ENCODE results near the gene SIGLEC7.

SIGLEC7 gene

DNA sequence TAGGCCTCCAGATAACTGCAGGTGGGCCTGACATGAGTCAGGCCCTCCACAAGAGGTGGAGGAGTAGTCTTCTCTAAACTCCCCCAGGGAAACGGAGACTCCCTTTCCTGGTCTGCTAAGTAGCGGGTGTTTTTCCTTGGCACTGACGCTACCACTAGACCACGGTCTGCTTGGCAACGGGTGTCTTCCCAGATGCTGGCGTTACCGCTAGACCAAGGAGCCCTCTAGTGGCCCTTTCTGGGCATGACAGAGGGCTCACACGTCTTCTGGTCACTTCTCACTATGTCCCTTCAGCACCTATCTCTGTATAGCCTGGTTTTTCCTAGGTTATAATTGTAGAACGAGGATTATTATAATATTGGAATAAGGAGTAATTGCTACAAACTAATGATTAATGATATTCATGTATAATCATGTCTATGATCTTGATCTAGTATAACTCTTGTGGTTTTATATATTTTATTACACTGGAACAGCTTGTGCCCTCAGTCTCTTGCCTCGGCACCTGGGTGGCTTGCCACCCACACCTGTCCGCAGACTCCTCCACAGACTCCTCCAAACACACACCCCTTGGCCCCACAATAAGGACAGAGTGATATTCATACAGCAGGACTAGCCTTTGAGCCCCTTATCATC, 27.3 kb downstream of the SIGLEC7 start:
- peak; percentile 49 for DNase-seq

DNA sequence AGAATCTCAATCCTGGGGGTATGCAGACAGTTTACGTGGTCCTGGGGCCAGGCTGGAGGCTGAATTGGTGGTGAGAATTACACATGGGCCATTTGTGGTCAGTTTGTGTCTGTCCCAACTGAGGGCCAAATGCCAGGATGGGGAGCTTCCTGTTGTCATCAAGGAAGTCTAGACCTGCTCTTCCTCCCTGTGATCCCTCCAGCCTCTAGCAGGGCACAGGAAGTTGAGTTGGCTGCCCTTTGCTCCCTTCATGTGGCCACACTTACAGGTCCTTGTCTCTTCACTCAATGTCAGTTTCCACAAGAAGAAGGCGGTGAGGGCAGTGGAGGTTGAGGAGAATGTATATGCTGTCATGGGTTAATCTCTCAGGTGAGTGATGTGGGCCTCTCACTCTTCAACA, 30.1 kb downstream of the SIGLEC7 start:
- DNase-seq: no peak

DNA sequence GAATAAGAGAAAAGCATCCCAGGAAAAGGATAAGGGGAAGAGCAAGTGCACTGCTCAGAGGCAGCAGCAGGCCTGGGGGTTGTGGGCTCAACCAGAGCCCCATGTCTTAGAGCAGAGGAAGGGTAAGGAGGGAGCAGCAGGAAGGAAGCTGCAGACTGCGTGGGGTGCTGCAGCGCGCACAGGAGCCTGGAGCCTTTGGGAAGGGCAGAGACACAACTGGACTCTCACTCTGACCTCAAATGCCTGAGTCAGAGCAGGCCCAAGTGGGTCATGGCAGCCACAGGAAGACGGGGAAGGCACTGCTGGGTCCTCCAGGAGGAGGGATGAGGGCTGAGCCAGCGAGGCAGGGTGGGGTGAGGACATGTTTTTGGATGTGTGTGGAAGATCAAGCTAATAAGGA, 31.6 kb downstream of the SIGLEC7 start:
- no peak for DNase-seq

DNA sequence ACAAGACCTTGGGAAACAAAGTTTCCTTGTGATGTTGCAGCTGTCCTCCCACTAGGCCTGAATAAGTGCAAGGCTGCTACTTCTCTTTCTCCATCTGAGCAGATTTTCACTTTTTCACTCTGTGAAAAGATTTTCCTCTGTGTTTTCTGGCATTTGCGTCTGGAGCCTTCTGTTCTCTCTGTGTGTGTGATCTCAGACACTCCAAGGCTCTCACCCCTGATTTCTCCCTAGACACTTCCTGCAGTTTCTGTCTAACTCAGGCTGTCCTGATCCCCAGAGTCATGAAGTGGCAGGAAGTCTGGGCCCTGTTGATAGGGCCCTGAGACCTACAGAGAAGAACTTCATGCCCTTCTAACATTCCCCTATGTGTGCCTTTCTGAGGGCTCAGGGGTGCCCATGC, 37.2 kb downstream of the SIGLEC7 start:
- no peak for DNase-seq

DNA sequence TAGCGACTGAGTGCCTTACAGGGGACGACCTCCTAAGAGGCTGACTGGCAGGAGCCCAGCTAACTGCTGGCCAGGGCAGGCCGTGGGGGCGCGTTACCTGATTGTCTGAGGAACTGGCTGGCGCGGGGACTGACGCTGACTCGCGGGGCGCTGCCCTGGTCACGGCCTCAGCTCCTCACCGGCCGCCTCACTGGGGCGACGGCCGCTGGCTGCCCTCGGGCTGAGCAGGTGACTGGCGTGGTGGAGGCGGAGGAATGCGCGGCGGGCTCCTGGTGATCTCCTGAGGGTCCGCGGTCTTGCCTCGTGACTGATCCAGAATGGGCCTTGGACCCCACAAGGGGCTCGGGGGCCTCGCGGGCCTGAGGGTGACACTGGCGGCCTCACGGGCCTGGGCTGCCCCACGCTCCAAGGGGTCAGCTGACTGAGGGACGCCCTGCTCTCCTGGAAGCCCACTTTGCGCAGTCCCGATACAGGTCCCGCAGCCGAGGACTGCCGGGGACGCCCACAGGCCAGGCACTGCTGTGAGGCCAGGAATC, 39.3 kb downstream of the SIGLEC7 start:
- no peak for DNase-seq

DNA sequence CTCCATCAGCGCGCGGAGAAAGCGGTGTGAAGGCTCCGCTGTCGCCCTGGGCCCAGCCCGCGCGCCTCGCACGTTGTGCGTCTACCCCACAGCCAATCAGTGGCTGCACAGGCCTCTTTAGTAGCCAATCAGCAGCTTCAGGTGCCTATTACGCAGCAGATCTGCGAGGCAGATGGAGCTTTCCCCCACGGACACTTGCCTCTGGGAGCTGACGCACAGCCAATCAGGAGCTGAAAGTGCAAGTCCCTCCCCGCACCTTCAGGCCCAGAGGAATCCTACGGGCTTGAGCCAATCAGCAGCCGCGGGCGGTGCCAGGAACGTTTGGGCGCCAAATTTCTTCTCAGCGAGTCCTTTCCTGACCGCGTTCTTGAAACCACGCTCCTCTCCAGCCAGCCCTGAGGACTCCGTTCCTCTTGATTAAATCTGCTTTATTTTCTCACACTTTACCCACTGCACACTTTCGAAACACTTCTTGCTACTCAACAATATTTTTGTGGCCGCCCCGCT, 39.9 kb downstream of the SIGLEC7 start:
- DNase-seq: no peak

DNA sequence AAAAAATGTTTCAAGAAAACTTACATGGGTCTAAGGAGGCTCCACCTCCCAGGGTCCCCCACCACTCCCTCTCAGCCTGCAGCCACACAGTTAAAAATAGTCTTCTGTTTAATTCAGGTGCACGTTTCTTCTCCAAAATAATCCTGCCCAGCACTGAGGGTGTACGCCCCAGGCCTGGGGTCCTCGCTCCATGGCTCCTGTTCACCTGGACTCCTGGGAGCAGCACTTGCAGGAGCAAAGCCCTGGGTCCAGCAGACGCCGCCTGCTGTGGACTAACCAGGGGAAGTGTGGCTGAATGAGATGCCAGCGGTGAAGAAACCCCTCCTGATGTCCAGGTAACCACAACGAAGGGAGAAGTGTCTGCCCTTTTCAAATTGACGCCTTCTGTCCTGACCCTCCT, 41.5 kb downstream of the SIGLEC7 start:
- no peak for DNase-seq

DNA sequence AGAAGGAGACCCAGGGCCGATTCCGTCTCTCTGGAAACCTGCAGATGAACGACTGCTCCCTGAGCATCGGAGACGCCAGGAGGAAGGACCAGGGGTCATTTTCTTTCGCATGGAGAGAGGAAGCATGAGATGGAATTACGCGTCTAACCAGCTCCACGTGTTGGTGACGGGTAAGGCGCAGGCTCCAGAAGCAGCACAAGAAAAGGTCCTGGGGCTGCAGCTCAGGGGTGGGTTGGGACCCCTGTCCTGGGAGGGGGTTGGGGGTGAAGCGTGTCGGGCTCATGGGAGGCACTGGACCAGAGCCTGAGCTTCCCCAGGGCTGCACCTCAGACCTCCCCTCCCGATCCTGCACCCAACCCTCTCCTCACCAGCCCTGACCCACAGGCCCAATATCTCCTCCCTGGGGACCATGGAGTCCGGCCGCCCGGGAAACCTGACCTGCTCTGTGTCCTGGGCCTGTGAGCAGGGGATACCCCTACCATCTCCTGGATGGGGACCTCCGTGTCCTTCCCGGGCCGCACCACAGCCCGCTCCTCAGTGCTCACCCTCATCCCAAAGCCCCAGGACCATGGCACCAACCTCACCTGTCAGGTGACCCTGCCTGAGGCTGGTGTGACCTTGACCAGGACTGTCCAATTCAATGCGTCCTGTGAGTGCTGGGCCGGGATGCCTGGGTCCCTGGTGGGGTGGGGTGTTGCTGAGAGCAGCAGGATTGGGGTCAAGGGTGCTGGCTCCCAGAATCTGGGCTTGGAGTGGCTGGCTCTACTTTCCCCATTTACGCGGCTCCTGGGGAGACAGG, 43.2 kb downstream of the SIGLEC7 start:
- no peak for DNase-seq

DNA sequence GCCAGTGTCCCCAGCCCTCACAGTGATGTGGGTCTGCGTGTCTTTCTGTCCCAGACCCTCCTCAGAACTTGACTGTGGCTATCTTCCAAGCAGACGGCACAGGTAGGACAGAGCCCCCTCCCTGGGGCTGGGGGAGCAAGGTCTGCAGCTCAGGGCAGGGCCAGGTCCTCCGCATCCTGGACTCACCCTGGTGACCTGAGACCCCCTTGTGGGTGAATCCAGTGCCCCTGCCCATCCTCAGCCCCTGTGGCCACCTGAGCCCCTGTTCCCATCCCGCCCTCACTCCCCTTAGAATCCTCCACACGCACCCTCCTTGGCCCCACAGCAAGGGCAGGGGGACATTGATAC, 43.7 kb downstream of the SIGLEC7 start:
- DNase-seq: no peak

DNA sequence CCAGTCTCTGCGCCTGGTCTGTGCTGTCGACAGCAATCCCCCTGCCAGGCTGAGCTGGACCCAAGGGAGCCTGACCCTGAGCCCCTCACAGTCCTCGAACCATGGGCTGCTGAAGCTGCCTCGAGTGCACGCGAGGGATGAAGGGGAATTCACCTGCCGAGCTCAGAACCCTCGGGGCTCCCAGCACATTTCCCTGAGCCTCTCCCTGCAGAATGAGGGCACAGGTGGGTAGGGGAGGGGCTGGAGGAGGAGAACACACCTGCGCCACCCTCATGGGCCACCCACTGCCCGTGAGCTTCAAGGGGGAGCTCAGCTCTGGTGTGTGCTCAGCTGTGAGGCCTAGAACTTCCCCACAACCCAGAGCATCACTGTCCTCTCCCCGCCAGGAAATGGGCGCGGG, 44.2 kb downstream of the SIGLEC7 start:
- DNase-seq: no peak

DNA sequence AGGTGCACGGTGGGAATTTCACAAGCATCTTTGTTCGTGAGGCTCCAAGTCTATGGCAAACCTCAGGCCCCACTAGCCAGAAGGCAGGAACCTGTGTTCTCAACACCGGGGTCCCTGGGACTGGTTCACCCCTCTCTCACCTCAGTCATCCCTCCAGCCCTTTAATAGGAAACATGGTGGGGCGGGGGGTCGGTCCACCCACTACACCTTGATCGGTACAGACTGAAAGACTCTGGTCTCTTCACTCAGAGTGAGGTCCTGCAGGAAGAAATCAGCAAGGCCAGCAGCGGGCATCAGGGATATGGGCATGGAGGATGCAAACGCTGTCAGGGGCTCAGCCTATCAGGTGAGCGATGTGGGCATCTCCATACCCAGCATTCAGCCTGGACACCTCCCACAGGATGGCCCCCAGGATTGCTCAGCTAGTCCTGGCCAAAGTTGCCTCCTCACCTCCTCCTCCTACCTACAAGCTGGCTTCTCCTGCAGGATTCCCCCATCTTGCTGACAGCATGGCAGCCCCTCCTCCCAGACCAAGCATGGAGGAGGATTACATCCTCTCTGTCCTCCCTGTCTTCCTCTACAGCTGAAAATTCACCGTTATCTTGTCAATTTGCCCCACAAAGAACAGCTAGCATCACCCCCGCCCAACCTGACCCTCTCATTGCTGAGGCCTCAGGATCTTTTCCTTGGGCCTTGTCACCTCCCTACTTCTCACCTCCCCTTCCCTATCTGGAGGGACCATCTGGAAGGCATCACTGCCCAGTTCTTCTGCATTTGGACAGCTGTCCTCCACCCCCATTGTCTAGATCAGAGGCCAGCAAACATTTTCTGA, 45.5 kb downstream of the SIGLEC7 start:
- DNase-seq: no peak

DNA sequence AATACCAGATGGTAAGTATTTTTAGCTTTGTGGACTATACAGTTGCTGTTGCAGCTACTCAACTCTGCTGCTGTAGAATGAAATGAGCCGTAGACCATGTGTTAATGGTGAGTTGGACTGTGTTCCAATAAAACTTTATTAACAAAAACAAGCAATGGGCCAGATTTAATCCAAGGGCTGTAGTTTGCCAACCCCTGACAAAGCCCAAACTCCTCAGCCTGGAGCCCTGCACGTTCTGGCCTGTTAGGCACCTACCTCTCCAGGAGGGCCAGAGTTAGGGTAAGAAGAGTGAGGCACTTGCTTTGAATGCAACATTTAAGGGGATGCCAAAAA, 46.1 kb downstream of the SIGLEC7 start:
- DNase-seq: no peak

DNA sequence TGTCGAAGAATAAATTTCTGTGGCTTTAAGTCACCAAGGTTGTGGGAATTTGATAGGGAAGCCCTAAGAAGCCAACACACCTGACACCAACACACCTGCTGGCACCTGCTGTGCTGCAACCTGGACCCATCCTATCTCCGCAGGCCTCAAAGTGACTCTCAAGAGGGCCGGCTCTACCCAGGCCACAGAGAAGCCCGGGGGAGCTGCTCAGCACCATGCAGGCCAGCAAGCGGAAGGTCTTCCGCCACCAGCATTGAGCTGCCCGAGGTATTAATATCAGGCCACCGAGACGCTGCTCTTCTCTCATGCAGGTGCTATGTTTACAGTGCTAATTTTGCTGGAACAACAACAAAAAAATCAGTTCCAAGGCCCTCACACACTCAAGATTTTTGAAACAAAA, 50.6 kb downstream of the SIGLEC7 start:
- no peak for DNase-seq

DNA sequence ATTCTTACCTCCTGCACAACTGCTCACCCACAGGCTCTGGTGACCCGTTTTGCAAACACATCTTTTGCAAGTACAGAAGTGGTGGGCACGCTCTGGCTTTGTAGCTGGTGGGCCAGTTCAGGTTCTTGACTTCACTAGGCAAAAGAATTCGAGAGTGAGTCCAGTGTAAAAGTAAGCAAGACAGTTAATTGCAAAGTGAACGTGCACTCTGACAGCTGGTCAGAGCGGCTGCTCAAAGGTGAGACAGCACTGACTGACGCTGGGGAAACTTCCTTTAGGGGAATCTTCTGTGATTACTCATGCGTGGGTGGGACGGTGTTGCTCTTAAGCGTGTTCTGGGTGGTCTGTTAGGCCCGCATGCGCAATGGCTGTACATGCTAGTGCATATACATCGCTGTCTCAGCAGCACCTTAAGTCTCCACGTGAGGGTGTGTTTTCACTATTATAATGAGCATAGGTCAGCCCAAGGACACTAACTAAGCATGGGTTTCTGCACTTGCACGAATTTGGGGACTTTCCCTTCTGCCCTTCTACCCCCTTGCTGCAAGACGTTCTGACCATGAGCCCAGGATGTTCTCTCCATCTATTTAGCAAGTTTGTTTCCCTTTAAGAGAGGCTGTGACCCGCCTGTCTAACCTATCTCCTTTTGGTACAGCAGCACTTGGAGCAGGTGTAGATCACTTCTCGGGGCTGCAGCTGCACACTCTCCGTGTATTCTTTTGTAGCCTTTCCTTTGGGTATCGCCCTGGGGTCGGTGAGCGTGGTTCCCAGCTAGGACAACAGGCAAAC, 52.6 kb downstream of the SIGLEC7 start:
- no peak for DNase-seq

DNA sequence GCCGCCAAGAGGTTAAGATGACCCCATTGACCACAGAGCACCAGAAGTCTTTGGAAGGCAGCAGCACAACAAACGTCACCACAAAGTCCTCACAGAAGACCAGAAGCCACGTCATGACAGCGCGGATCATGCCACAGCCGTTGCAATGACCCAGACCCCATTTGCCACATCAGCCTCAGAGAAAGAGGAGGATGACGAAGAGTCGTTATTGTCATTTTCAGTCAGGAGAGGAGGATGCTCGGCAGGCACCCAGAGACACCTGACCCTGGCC, 53.1 kb downstream of the SIGLEC7 start:
- no peak for DNase-seq

DNA sequence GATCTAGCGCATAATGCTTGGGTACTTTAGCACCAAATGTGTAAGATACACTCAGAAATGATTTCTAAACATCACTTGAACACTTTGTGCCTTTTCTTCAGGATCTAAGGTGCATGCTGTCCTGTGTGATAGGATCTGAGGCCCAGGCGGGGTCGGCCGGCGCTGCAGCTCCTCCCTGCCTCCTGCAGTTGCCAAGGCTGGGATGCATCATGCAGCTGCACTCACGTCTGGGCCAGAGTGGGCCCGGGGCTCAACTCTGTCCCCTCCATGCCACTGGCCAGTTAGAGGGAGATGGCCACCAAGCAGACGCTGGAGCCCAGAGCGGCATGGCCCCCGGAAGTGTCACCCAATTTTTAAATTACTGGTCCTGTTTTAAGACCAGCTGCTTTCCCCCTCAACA, 53.5 kb downstream of the SIGLEC7 start:
- DNase-seq: no peak

DNA sequence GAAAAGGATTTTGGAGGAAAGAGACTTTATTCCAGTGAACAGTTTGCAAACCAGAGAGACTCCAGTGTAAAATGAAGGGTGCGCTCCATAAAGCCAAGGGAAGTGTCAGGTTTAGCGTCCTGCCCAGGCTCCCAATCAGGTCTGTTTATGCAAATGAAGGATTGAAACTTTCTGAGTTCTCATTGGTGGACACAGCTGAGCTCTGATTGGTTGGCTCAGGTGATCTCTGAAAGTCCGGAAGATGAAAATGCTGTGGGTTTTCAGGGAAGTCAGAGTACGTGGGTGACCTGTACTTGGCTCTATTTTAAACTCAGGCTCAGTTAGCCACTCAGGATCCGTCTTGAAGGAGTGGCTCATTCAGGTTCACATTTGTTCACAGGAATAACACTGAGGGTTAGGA, 54.1 kb downstream of the SIGLEC7 start:
- DNase-seq: no peak

DNA sequence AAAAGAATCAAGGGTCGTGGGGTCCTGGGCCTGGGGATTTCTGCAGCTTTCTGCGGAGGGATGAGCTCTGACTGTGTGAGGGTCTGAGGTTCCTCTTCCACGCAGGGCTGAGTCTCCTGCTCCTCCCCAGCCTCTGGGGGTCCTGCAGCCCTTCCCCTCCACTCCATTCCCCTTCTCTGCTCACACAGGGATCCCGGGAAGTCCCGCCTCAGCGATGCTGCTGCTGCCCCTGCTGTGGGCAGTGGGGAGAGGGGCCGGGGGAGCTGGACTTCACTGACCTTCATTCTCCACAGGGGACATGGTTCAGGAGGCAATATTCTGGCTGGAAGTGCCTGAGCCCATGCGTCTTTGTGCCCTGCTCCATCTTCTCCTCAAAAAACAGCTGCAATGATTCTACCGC, 56.5 kb downstream of the SIGLEC7 start:
- DNase-seq: no peak

DNA sequence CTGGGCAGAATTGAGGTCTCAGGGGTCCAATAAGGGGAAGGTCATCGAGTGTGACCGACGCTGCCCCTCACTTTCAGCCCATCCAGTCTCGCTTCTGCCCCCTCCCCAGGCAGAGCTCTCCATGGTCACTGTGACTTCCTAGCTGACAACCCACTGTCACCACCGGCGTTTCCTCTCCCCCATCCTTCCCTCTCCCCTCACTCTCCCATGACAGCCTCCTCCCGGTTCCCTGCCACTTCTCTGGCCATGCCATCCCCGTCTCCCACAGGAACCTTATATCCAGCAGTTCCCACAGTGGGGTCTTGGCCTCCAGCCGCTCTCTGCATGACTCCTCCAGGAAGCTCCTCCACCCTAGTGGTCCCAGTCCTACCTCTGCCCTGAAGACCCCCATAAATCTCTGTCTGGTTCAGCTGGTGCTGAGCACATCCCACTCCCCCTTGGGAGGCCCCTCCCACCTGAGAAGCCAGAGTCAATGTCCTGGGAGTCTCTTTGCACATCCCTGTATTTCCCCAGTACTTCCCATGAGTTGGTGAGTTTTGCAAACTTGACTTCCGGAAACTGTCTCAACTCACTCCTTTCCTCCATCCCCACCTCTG, 58.1 kb downstream of the SIGLEC7 start:
- DNase-seq: no peak

DNA sequence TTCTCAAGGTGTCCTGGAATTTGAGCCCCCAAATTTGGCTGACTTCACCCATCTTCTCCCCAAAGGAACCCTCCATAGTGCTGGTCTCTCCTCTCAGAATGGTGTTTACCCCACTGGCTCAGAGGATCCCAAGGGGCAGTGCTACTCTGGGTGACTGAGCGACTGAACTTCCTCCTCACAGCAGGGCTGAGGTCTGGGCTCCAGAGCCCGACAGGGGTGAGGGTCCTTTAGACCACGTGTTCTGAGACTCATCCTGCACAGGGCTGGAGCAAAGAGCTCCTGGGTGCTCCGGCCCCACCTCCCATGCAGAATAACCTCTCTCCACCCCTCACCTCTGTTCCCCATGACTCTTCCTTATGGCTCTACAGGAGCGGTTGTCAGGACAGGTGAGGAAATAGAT, 59.6 kb downstream of the SIGLEC7 start:
- no peak for DNase-seq
